GM18907 (cell line): ENCODE data around the gene CSNK1D.

Experiments
- ATAC-seq: cut with Tn5 transposase; IDR thresholded peaks from one replicate; pipeline ENCODE4 v1.9.1; 2021; ENCODE audit warnings: mild to moderate bottlenecking, moderate library complexity; ENCODE audit not compliant: unreplicated experiment

Gene CSNK1D

GRCh38 chr17:82296511-82297279 lies 23.2 kb upstream of the CSNK1D start:
- ATAC-seq, result no peak

DNA sequence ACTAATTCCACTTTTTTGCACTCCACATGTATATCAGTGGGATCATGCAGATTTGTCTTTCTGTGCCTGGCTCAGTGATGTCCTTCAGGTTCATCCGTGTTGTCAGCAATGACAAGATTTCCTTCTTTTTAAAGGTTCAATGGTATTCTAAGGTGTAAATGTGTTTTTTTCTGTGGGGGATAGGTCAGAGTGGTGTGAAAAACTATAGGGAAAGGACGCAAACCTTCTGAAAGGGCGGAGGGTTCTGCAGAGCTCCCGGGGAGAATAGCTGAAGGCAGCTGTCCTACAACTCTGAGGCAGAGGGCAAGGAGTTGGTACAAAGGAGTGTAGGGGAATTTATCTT lies 21.9 kb upstream of the CSNK1D start:
- ATAC-seq, result no peak

DNA sequence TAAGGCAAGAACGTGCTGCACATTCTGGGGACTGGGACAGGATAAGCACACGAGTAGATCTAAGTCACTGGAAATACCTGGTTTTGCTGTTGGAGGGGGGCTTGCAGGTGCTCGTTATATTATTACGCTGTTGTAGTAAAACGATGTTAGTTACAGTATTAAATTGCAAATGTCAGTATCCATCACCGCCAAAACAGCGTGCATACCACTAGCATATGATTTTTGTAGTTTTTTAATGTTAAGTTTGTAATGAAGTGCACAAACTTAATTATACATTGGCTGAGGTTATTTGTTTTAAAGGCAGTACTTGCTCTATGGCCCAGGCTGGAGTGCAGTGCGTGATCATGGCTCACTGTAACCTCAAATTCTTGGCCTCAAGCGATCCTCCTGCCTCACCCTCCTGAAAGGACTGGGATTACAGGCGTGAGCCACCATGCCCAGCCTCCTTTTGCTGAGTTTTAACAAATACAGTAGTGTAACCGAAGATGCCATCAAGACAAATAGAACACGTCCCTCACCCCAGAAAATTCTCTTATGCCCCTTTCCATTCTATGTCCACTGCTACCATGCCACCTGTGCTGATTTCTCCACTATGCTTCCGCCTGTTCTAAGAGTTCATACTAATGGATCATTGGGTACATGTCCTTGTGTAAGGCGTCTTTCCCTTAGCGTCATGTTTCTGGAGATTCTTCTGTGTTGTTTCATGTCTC lies 20.7 kb upstream of the CSNK1D start:
- ATAC-seq, result no peak

DNA sequence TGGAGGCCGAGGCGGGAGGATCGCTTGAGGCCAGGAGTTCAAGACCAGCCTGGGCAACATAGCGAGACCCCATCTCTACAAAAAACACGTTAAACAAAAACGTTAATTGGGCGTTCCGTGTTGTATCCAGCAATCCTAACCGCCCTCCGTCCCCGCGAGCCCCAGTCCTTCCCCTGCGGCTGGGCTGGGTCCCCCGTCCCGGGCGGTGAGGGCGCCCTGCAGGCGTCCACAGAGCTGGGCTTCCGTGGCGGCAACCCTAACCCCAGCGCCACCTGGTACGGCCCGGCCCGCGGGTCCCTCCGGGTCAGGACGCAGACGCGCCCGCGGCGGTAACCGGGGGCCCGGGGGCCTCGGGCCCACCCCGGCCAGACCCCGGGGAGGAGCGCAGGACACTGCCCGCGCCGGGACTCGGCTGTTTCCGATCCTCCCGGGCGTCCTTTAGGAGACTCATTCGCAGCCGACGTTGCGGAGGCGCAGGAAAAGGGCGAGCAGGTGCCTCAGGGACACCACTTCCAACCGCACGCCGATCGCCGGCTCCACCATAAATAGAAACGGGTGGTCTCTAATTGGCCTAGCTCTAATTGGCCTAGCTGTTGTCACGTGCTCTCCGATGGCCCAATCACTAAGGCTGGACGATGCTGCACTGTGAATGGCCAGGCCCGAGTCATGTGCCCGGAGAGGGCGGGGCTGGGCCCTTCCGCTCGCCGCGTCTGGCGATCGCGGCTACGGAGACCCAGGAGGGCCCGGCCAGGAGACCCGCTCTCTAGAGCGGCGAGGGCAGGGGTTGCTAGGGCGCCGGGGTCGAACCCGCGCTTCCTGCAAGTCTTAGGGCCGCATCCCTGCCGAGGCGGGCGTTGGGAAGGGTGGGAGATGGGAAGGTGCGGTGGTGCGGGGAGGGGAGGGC lies 19.0 kb upstream of the CSNK1D start:
- ATAC-seq, result peak; percentile 92

GRCh38 chr17:82291582-82292250 lies 18.2 kb upstream of the CSNK1D start:
- ATAC-seq, result no peak

DNA sequence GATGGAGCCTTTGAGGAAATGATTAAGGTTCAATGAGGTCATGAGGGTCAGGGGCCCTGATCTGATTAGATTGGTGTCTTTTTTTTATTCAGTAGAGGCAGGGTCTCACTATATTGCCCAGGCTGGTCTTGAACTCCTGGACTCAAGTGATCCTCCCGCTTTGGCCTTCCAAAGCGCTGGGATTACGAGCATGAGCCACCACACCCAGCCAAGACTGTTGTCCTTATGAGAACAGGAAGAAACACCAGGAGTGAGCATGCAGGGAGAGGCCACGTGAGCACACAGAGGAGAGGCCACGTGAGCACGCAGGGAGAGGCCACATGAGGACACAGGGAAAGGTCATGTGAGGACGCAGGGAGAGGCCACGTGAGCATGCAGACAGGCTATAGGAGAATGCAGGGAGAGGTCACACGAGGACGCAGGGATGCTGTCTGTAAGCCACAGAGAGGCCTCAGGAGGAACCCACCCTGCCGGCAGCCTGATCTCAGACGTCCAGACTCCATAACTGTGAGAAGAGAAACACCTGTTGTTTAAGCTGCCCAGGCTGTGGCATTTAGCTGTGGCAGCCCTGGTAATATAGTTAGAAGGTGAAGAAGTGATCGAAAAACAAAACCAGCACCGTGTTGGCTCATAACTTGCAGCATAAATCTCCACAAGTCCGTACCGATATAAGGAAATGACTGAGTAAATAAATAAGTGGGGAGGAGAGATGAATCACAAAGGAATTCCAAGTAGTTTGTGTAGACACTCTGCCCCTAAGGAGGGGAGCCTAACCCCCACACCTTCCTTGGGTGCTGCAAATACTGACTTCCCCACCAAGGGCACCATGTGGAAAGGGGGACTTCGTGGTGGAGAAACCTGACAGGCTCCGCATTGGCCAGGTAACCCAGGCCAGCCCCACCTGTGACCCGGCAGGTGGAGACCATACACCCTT lies 14.6 kb upstream of the CSNK1D start:
- ATAC-seq, result no peak

DNA sequence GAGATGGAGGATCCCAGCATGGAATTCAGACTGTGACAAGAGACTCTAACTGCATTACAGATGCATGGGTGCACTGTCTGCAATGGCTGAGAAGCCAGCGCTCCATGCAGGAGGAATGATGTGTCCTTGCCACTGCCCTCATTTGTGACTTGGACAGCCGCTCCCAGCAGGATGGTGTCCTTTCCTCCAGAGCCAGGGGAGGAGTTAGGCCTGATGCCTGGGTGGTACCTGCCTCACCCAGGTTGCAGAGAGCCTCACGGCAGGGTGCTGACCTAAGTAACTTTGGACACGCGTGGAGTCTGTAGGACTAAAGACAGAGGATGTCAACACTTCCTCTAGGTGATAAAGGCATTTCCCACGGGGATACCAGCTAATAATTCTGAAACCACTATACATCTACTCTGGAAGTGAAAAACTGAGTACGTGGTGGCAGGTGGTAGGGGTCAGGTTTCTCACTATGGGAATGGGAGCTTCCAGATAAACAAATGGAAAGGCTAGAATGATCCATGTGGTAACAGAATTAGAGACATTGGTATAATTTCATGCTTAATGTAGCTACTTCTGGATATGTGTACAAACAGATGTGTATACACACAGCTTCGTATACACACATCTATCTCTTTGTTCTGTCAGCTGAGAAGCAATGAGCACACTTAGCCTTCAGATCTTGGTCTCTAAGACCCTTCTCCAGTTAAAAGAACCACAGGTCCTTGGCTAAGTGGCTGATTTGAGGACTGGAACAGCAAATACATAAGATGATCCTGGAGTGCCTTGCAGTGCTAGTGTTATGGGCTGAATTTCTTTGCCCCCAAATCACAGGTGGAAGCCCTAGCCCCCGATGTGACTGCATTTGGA lies 13.7 kb upstream of the CSNK1D start:
- ATAC-seq, result no peak

- no peak for ATAC-seq
Measured at GRCh38 chr17:82285141-82285540, 11.6 kb upstream of the CSNK1D start.

DNA sequence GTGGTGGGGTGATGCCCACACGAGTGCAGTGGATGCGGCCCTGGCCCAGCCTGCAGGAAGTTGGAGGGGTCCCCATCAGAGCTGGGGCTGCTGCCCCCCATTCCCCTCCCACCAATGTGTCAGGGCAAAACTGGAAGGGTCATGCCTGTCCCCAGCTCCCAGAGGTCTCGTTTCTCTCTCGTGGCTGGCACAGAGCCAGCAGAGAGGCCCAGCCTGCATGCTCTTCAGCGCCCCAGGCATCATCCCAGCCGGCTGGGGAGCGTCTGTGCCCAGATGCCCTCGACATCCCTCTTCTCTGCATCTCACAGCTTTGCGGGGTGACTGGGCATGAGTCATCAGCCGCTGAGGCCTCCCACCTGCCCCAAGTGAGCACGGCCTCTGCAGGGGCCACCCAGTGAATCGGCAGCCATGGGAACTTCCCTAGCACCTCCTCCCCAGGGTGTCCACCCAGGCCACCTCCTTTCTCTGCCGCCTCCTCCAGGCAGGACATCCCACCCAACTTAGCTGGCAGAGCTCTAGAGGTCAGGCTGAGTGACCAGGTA lies 9.8 kb upstream of the CSNK1D start:
- no peak for ATAC-seq

DNA sequence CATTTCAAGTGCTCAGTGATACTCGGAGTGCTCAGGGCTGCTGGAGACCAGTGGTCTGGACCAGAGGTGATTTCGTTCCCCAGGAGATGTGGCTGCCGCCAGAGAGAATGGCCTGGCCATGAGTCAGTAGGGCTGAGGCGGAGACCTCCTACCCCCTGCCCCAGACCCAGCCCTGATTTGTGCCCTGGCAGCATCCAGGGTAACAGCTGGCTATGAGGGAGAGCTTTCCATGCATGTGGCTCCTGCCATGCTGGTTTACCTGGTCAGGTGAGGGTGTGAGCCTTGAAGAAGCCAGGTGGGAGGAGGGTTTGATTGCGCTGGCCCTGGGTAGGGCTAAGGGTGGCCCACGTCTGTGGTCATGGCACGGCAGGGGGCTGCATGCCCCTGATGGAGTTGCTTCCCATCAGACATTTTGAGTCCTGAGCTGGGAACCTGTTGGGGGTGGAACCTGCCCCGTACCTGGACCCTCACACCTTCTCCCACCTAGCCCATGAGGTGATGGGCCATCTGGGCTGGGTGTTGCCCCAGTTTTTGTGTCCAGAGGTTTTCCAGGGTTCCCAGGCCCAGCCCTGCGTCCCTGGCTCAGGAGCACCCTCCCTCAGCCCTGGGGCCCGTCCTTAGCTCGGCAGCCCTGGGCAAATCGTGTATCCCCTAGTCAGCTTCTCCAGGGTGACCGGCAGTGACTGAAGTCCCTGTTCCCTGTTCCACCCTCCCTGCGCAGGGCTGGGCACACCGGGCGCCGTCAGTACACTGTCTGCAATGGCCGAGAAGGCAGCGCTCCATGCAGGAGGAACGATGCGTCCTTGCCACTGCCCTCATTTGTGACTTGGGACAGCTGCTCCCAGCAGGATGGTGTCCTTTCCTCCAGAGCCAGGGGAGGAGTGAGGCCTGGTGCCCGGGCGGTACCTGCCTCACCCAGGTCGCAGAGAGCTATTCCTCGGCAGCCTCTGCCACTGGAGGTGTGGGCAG lies 9.0 kb upstream of the CSNK1D start:
- ATAC-seq, result no peak

- no peak for ATAC-seq
Measured at GRCh38 chr17:82281502-82282238, 8.2 kb upstream of the CSNK1D start.

DNA sequence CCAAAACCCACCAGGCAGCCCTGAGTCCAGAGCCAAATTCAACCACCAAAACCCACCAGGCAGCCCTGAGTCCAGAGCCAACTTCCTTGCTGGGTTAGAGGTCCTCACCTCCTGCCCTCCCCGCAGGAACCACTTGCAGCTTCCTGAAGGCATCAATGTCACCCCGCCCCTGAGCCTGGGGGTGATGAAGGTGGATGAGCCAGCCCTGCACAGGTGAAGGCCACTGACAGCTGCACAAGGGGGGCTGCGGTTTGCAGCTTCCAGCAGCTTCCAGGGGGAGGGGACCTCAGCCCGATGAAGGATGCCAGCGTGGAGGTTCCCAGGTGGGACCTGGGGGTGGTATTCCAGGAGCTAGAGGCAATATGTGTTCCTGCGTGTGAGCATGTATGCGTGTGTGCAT lies 7.6 kb upstream of the CSNK1D start:
- ATAC-seq, result no peak

- no peak for ATAC-seq
Measured at GRCh38 chr17:82280537-82280936, 7.0 kb upstream of the CSNK1D start.

DNA sequence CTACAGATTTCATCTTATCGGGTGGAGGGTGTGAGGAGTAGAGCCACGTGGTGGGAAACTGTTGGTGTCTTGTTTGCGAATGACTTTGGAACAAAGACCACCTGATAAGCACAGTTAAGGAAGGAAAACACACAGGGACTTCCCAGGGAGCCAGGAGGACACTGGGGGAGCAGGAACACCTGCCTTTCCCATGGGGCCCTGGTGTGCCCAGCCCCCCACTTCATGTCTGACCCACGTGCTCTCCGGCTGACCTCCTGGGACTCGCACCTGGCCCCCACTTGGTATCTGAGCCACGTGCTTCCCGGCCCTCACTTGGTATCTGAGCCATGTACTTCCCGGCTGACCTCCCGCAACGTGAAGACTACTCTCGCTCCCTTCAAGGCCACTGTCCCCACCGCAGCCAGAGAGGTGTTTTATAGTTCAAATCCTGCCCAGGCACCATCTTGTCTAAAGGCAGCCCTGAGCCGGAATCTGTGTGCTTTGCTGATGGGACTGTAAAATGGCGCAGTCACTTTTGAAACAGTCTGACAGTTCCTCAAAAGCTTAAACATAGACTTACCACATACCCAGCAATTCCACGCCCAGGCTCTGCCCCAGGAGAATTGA lies 5.4 kb upstream of the CSNK1D start:
- no peak for ATAC-seq

GRCh38 chr17:82278308-82278707 lies 4.8 kb upstream of the CSNK1D start:
- no peak for ATAC-seq

- no peak for ATAC-seq
Measured at GRCh38 chr17:82277851-82278250, 4.4 kb upstream of the CSNK1D start.

- ATAC-seq, result no peak
Measured at GRCh38 chr17:82276938-82277337, 3.4 kb upstream of the CSNK1D start.
